Left lobe of liver (tissue), 2 donors: ENCODE data around the gene C2CD3. TPM values are rescaled to one million over a fixed set of nuclear protein-coding genes. Genes with fewer than 3 reads are reported as not detected.
A peak's percentile ranks its signal among the peaks of the same experiment; 100 is the strongest.
"Not testable (repeated sequence)": the region's sequence is repeated elsewhere in the genome, so short reads cannot be mapped to it uniquely, and the experiment has no call there.

Experiments used
- ATAC-seq: fragments of 200-7000 bp; cut with Tn5 transposase; one replicate; pipeline ENCODE4 v1.9.1; 2020; ENCODE audit warnings: mild to moderate bottlenecking, moderate library complexity
- DNase-seq: peaks from one replicate; pipeline ENCODE4 v3.0.0-alpha.2; 2020; ENCODE audit warnings: low spot score
- total RNA-seq: library from RNA; stranded (reverse); gene quantifications from one replicate; pipeline ENCODE4 v1.2.1, GENCODE V29; 2021
- donor health status: DM: no; HTN: no; CAD: no; lungs with moderate emphysema.
- donor health status: DM: no; HTN: yes; CAD: no.

C2CD3 gene
- total RNA-seq, 1 donor from 2014 or later, result 7.0 TPM

DNA sequence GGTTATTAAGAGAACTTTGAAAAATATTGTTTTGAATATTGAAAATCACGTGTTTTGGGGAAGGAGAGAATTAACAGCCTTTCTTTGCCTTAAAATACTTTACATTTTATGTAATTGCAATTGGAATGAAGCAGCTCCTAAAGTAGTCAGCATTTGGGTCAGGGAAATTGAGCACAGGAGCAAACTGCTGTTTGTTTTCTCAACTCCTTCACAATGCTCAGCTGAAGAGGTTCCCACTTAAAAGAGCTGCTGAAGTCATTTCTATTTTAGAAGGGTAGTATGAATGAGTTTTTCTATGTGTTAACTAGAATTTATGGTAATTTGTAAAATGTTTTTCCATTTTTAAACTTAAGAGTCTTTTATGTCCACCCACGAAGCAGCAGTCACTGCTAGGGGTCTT is 180.1 kb downstream of the C2CD3 start:
- ATAC-seq (no peak), DNase-seq (no peak)

DNA sequence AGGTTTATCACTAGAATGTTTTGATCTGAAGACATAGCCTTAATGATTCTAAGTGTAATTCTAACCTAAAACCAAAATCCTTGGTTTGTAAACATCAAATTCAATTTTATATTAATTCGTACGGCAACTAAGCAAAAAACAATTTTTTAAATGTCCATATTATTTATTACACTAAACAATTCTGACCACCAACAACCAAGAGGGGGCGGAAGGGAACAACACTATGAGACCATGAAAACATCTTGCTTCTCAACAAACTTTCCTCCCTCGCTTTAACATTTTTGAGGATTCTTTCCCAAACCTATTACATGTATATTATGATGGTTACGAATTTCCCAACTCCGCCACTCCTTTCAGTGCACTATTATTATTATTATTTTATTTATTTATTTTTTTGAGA is 181.6 kb downstream of the C2CD3 start:
- ATAC-seq (no peak), DNase-seq (no peak)

DNA sequence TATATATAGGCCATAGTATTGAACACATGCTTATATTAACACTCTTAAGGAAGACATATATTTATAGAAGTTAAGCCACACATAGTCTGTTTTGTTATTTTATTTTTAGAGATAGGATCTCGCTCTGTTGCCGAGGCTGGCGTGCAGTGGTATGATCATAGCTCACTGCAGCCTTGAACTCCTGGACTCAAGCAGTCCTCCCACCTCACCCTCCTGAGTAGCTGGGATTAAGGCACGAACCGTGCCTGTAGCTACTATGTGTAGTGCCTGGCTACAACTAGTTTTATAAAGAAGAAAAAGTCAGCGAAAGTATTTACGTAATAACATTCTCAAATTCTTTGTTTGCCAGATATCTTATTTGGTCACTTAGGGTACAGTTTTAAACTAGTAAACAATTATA is 182.6 kb downstream of the C2CD3 start:
- ATAC-seq, result no peak
- no peak for DNase-seq

DNA sequence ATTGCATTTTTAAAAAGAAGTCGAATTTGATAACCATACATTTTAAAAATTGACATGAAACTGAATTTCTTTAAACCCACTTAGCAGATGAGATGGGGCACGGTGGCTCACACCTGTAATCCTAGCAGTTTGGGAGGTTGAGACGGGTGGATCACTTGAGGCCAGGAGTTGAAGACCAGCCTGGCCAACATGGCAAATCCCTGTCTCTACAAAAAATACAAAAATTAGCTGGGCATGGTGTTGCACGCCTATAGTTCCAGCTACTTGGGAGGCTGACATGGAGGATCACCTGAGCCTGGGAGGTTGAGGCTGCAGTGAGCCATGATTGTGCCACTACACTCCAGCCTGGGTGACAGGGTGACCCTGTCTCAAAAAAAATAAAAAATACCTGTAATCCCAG is 185.1 kb downstream of the C2CD3 start:
- ATAC-seq, DNase-seq: not testable (repeated sequence)

DNA sequence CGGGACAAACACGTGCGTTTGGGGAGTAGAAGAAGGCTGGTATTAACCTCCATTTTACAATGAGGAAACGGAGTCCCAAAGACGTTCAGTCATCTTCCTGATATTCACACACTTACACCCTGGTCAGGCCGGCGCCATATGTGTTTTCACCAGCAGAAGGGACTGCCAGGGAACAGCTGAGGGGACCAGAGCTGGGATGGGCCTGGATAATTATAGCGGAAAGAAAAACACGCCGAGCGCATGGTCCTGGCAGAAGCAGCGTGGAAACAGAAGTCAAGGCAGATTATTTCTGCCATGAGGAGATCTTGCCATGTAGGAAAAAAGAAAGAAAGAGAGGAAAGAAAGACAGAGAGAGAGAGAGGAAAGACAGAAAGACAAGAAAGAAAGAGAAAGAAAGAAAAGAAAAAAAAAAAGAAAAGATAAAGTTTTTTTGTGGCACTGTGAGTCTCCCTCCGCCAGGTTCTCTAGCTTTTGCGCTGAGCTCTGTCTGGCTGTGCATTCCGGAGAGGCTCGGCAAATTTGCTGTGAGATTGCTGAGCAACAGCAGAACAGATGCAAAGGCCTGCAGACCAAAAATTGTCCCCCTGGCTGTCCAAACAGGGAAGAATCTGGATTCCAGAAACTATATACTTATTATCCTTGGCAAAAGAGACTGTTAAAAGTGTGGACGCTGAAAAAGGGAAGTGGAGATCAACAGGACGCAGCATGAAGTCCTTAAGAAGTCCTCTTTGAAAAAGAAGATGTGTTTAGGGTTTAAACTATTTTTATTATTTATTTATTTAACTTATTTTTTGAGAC is 186.9 kb downstream of the C2CD3 start:
- no peak for DNase-seq
- ATAC-seq, result no peak

DNA sequence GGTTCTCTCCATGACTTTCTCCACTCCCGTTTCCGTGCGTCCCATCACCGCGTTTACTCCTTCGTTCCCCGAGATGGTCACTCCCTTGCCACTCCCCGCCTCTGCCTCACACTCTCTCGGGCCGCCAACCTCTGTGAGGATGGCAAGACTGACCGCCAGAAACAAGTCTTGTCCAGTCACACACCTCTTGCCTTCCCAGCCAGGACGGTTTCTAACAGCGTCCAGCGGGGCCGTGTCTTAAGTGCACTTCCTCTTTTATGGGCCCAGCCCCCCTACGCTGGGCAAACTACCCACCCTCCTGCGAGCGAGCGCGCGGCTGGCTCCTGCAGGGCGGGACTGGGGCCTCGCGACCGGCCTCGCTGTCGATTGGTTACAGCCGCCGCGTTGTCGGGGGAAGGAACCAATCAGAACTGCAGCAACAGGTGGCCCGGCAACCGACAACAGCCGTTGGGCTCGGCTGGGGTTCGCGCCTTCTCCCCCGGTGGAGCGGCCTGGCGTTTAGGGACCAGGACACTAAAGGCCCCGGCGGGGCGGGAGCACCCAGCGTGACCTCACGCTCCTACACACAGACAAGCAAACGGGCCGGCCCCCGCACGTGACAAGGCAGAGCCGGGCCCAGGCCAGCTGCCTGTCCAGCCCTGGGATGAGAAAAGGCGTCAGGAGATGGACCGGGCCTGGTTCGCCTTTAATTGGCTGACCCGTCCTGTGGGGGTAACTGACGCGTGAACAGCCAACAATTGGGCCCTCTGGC is 187.6 kb downstream of the C2CD3 start:
- DNase-seq (peak; percentile 83), ATAC-seq (peak; percentile 91)

DNA sequence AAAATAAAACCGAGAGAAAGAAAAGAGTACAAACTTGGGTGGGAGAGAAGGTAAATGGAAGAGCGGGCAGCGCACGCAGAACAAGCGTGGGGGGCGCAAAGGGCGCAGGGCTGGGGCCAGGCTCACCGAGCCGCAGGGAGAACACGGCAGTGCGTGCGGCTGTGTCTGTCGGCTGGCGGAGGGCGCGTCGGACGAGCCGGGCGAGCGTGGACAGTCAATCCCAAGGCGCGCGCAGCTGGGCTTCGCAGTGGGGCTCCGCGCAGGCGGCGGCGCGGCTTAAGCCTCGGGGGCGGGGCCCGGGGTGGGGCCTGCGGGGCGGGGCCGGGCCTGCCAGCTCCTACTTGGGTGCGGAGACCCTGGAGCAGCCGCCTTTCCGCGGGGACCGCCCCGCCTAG is 188.2 kb downstream of the C2CD3 start, which contains the start of gene UCP2:
UCP2 (minus strand) TSS at position 249 of the 395 bp plus-strand sequence. CDS start 4,465 bp downstream, outside the sequence.
- ATAC-seq (peak; percentile 78), DNase-seq (no peak)

DNA sequence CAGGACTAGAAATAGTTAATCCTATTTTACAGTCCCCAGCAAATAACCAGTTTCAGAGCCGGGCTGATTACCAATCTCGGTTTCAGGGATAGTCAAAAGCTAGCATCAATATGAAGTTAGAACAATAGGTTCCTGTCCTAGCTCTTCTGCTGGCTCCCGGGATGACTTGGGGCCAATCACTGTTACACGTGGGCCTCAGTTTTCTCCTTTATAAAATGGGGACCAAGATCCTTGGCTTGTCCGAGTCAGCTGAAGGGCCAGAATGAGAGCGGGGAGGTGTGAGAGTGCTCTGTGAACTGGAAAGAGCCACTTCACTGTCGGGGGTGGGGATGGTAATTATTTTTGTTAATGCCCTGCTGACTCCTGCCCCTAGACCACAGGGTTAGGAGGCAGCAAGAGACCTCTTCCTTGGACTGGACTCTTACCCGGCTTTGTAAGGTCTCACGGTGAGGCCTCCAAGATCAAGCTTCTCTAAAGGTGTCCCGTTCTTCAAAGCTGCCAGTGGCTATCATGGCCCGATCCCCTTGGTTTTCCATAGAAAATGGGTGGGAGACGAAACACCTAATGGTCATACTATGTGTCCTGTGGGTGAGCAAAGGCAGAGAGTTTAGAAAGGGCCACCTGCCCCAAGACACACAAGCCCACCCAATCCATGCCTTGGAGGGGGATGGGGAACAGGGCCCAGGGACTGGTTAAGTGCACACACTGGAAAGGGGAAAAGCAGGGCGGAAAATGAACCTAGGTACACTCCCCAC is 189.6 kb downstream of the C2CD3 start:
- DNase-seq (no peak), ATAC-seq (no peak)

DNA sequence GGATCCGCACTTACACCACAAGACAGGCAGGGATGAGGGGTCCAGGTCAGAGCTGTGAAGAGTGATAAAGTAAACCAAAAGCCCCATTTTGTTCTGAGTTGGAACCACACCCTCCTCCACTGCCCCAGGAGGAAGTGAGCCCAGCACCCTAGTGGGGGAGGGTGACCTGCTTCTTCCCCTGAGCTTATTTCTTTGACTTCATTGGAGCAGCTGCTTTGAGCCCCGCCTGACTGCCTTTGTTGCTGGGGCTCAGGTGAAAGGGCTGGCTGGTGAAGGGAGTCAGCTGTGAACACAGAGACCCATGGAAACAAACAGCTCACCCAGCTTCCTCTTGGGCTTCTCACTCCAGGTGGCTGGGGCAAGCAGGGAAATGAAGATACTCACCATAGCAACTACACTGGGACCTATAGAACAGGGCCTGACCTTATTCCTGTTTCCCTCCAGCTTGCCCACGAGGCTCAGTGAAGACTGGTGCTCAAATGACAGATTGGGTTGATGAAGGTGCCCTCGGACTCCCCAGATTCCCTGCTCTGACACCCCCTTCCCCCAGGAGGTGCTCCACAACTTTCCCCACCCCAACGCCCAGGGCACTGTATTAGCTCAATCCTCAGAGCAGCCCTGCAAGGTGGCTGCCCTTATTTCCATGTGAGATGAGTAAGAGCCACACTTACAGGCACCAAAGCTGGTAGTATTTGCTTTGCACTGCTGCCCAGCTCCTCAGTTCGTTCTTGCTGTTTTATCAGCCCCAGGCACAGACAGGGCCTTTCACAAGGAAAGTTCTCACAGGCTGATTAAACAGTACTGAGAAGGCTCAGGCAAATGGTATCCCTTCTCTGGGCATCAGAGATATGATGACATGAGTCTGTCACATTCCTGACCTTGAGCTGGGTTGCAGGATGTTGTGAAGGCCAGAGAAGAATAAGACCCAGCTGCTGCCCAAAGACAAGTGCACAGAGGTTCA is 190.5 kb downstream of the C2CD3 start:
- ATAC-seq, result no peak

DNA sequence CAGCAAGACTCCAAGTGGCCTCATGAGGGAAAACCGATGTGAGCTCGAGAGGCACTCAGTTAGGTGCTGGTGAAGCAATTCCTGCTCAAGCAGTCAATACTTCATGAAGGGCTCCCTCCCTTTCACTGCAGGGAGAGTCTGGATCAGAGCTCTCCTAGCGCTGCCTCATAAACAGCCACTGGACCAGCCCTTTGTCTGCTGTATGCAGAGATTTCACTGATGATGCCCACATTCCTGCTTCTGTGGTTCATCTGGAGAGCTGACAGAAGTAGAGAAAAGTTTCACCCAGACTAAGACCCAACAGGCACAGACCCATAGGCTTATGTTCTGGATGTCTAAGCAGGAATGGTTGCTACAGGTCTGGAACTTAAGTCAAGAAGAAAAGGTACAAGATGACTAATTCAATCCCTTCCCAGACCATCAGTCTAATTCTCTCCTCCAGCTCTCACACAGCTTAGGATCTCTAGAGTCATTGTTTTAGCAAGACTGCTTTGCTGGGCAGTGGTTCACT is 192.2 kb downstream of the C2CD3 start:
- DNase-seq (no peak), ATAC-seq (no peak)

More for the DNA sequence above, 190.5 kb downstream of the C2CD3 start:
- no peak for DNase-seq

DNA sequence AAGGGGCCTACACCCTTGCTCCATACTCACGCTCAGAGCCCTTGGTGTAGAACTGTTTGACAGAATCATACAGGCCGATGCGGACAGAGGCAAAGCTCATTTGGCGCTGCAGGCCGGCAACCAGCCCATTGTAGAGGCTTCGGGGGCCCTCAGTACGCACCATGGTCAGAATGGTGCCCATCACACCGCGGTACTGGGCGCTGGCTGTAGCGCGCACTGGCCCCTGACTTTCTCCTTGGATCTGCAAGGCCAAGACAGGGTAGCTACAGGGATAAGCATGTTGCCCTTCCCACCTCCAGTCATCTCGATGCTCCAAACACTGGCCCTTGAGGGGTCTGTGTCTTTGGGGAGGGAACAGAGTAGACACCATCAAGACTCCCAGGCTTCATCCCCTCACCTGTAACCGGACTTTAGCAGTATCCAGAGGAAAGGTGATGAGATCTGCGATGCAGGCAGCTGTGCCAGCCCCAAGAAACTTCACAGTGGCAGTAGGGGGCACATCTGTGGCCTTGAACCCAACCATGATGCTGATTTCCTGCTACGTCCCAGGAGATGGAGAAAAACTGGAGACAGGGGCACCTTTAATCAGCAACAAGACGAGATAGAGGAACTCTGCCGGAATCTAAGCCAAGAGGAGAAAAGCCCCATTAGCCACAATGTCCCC is 192.8 kb downstream of the C2CD3 start:
- DNase-seq, result no peak
- no peak for ATAC-seq

DNA sequence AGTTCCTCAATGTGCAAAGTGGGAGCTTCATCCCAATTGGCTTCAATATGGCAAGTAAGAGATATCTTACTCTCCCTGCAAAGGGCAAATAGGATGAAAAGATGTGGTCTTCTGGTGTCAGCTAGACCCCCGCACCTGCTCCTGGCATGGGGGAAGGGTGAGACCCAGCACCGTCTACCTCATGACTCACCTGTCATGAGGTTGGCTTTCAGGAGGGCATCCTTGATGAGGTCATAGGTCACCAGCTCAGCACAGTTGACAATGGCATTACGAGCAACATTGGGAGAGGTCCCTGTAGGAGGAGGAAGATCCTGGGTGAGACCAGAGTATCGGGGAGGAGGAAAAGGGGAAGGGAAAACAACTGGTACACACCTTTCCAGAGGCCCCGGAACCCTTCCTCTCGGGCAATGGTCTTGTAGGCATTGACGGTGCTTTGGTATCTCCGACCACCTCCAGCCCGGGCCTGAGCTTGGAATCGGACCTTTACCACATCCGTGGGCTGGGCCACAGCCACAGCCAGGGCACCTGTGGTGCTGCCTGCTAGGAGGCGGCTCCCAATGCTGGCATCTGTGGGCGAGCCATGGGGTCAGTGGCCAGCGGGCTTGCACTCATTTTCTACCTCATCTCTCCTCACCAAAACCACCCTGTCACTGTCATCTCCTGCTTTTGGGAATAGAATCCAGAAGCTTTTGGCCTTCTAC is 194.2 kb downstream of the C2CD3 start:
- ATAC-seq (no peak), DNase-seq (no peak)

DNA sequence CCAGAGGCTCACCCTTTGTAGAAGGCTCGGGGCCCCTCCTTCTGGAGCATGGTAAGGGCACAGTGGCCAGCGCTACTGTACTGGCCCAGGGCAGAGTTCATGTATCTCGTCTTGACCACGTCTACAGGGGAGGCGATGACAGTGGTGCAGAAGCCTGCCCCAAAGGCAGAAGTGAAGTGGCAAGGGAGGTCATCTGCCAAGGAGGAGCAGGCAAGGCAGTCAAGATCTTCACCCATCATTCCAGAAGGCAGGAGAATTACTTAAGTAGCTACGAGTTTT is 195.4 kb downstream of the C2CD3 start:
- no peak for ATAC-seq
- no peak for DNase-seq

DNA sequence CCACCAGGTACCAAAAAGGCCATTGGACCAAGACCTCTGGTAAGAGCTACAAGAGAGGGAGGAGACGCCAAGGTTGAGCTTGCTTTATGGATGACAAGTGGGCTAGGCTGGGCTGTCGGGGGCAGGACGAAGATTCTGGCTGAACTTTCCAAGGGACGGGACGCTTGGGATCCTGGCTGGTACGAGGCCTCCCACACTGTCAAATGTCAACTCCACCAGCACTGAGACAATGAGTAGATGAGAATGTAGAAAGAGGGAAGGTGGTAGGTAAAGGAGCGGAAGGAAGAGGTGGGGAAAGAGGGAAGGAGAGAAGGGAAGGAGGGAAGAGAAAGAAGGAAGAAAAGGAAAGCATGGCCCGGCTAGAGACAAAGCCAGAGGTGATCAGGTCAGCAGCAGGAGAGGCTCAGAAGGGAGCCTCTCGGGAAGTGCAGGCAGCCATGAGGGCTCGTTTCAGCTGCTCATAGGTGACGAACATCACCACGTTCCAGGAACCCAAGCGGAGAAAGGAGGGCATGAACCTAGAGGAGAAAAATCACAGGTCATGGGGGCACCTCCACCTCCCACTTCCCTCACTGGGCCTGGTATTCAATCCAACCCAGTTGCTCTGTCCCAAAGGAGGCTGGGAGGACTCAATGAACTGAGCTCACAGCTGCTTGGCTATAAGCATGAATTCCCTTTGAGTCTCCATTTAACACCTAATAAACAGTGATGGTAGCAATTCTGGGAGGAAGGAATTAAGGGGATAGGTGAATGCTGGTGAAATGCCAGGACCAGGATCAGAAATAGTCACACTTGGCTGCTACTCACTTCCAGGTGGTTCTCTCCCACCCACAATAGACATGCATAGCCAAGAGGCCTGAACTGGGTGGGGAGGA is 196.0 kb downstream of the C2CD3 start:
- DNase-seq (no peak), ATAC-seq (no peak)

DNA sequence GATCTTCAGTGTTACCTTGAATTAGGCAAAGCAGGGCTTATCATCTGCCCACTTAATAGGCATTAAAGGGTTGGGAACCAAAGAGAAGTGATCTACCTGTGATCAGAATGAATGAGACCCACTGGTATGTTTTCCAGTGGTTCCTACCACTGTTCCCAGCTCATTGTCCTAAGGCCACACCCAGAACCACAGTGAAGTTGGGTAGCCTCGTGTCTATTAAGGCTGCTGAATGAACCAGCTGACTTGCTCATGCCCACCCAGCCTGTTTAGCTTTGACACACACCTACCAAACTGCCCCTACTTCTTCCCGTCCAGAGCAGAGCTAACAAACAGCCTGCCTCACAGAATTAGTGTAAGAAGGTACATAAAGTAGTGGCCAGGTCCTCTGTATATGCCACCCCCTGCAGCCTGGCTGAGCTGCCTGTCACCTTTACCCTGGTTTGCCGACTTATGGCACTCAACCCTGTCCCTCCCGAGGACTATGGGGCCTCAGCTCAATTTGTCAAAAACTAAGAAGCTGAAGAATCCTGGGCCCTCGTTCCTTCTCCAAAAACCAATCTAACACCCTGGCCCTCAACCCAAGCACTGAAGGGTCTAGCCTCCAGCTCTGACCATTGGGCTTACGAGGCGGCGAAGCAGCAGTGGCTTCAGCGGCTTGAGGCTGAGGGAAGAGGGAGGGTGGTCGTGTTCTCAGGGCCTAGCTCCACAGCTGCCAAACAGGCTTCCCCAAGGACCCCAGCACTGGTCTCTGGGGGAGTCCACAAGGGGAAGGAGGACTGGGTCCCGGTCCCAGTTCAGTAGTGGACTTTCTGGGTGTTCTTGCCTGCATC is 198.0 kb downstream of the C2CD3 start:
- ATAC-seq, result no peak
- no peak for DNase-seq

DNA sequence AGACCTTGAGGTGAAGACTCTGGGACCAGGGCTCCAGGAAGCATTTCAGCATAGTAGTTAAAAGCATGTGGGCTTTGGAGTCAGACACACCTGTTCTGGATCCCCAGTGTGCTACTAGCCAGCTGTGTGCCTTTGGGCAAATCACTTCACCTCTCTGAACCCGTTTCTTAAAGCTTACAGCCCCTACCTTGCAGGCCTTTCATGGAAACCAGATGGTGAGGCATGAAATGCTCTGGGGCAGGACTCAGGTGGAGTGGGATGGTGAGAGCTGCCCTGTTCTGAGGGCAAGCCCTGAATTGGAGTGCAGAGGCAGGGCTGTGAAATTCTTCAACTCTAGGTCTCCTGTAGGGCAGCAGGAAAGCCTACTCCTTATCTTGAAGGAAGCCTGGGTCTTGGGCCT is 198.6 kb downstream of the C2CD3 start:
- ATAC-seq, result no peak
- no peak for DNase-seq

DNA sequence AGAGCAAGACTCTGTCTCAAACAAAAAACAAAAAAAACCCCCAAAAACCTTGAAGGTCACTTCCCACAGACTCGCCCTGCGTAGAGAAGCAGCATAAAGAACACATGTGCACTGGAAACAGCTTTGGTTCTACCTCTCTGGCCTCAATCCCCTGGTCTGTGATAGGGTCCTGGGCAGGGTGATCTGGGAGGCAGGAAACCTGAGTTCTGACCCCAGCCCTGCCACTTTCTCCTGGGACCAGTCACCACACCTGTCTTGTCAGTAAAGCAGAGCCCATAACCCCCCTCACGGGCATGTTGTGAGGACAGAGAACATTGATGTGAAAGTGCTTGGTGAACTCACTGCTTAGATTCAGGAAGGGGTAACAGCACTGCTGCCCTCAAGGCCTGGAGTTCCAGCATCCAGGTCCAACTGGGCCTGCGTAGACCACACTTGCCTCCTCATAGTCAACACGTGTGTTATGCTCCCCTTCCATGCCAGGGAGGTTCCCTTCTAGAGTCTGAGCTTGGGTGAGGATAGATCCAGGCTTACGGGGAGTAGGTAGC is 199.6 kb downstream of the C2CD3 start:
- ATAC-seq, result no peak
- no peak for DNase-seq
